Neuron (in vitro differentiated cells): ENCODE data around the gene QRFP.

Source experiments
- H2AFZ ChIP-seq: one replicate; pipeline ENCODE4 v1.6.1; 2013; ENCODE audit warnings: low read depth, mild to moderate bottlenecking, inconsistent platforms, low read length, moderate library complexity
- H3K27me3 ChIP-seq: one replicate; pipeline ENCODE4 v1.6.1; 2013; ENCODE audit warnings: low read length; ENCODE audit not compliant: insufficient read depth
- H3K36me3 ChIP-seq: one replicate; pipeline ENCODE4 v1.6.1; 2013; ENCODE audit warnings: low read length; ENCODE audit not compliant: insufficient read depth
- H3K4me1 ChIP-seq: one replicate; pipeline ENCODE4 v1.6.1; 2013; ENCODE audit warnings: low read length; ENCODE audit not compliant: insufficient read depth
- H3K4me3 ChIP-seq: 2 replicates; pipeline ENCODE4 v1.5.1; 2013; ENCODE audit warnings: mild to moderate bottlenecking, low read length, moderate library complexity
- H3K9me3 ChIP-seq: one replicate; pipeline ENCODE4 v1.6.1; 2013; ENCODE audit warnings: low read length

The QRFP gene

GRCh38 chr9:130880599-130881220 is 15.9 kb downstream of the QRFP start:
- Histone ChIP-seq H3K36me3 (peaks cover 76% of the 10 kb centered on the region), H3K4me1 (no peaks in the 10 kb centered on the region), H3K4me3 (no peak overlapping the region), H3K9me3 (no peaks in the 10 kb centered on the region), H2AFZ (no peak overlapping the region), H3K27me3 (no peaks in the 10 kb centered on the region)

- H2AFZ ChIP-seq, result no peak overlapping the region
- no peaks in the 10 kb centered on the region for H3K4me1 ChIP-seq
- H3K9me3 ChIP-seq, result no peaks in the 10 kb centered on the region
- no peaks in the 10 kb centered on the region for H3K27me3 ChIP-seq
- H3K4me3 ChIP-seq, result no peak overlapping the region
- H3K36me3 ChIP-seq, result peaks cover 74% of the 10 kb centered on the region
These were observed 16.7 kb downstream of the QRFP start for GRCh38 chr9:130879863-130880411.

- H3K36me3 ChIP-seq, result peaks cover 77% of the 10 kb centered on the region
- H3K4me1 ChIP-seq, result no peaks in the 10 kb centered on the region
- no peaks in the 10 kb centered on the region for H3K27me3 ChIP-seq
- H3K9me3 ChIP-seq, result no peaks in the 10 kb centered on the region
- H3K4me3 ChIP-seq, result no peak overlapping the region
- no peak overlapping the region for H2AFZ ChIP-seq
These were observed 18.3 kb downstream of the QRFP start for GRCh38 chr9:130878295-130878694.

GRCh38 chr9:130877300-130877699 is 19.3 kb downstream of the QRFP start:
- H3K36me3 ChIP-seq, result peaks cover 85% of the 10 kb centered on the region
- H3K9me3 ChIP-seq, result no peaks in the 10 kb centered on the region
- H2AFZ ChIP-seq, result no peak overlapping the region
- no peak overlapping the region for H3K4me3 ChIP-seq
- H3K27me3 ChIP-seq, result no peaks in the 10 kb centered on the region
- H3K4me1 ChIP-seq, result no peaks in the 10 kb centered on the region

- Histone ChIP-seq H3K4me3 (no peak overlapping the region), H3K27me3 (no peaks in the 10 kb centered on the region), H3K9me3 (no peaks in the 10 kb centered on the region), H3K4me1 (peaks cover 9% of the 10 kb centered on the region), H2AFZ (no peak overlapping the region), H3K36me3 (peaks cover 81% of the 10 kb centered on the region)
These were observed 21.8 kb downstream of the QRFP start for GRCh38 chr9:130874783-130875182.

- peaks cover 9% of the 10 kb centered on the region for H3K4me1 ChIP-seq
- H3K27me3 ChIP-seq, result no peaks in the 10 kb centered on the region
- H3K9me3 ChIP-seq, result no peaks in the 10 kb centered on the region
- H3K4me3 ChIP-seq, result no peak overlapping the region
- peaks cover 77% of the 10 kb centered on the region for H3K36me3 ChIP-seq
- no peak overlapping the region for H2AFZ ChIP-seq
These were observed 22.6 kb downstream of the QRFP start for GRCh38 chr9:130873966-130874365.

GRCh38 chr9:130872912-130873503 is 23.6 kb downstream of the QRFP start:
- Histone ChIP-seq H3K36me3 (peaks cover 73% of the 10 kb centered on the region), H3K27me3 (no peaks in the 10 kb centered on the region), H3K9me3 (no peaks in the 10 kb centered on the region), H2AFZ (no peak overlapping the region), H3K4me1 (peaks cover 9% of the 10 kb centered on the region), H3K4me3 (no peak overlapping the region)

- H3K36me3 ChIP-seq, result peaks cover 71% of the 10 kb centered on the region
- peaks cover 9% of the 10 kb centered on the region for H3K4me1 ChIP-seq
- H3K4me3 ChIP-seq, result no peak overlapping the region
- no peaks in the 10 kb centered on the region for H3K27me3 ChIP-seq
- H3K9me3 ChIP-seq, result no peaks in the 10 kb centered on the region
- H2AFZ ChIP-seq, result no peak overlapping the region
These were observed 24.1 kb downstream of the QRFP start for GRCh38 chr9:130872508-130872907.

GRCh38 chr9:130872093-130872492 is 24.5 kb downstream of the QRFP start:
- H3K36me3 ChIP-seq, result peaks cover 70% of the 10 kb centered on the region
- no peak overlapping the region for H3K4me3 ChIP-seq
- H3K4me1 ChIP-seq, result peaks cover 9% of the 10 kb centered on the region
- H3K9me3 ChIP-seq, result no peaks in the 10 kb centered on the region
- H3K27me3 ChIP-seq, result no peaks in the 10 kb centered on the region
- H2AFZ ChIP-seq, result no peak overlapping the region

- H3K4me3 ChIP-seq, result no peak overlapping the region
- H3K9me3 ChIP-seq, result no peaks in the 10 kb centered on the region
- H3K4me1 ChIP-seq, result peaks cover 9% of the 10 kb centered on the region
- H2AFZ ChIP-seq, result no peak overlapping the region
- no peaks in the 10 kb centered on the region for H3K27me3 ChIP-seq
- H3K36me3 ChIP-seq, result peaks cover 69% of the 10 kb centered on the region
These were observed 25.1 kb downstream of the QRFP start for GRCh38 chr9:130871395-130872062.

GRCh38 chr9:130870491-130871381 is 25.9 kb downstream of the QRFP start:
- Histone ChIP-seq H3K36me3 (peaks cover 69% of the 10 kb centered on the region), H3K9me3 (no peaks in the 10 kb centered on the region)

GRCh38 chr9:130869250-130869649 is 27.4 kb downstream of the QRFP start:
- Histone ChIP-seq H3K27me3 (no peaks in the 10 kb centered on the region), H3K36me3 (peaks cover 70% of the 10 kb centered on the region), H3K9me3 (no peaks in the 10 kb centered on the region), H3K4me1 (peaks cover 9% of the 10 kb centered on the region), H2AFZ (no peak overlapping the region), H3K4me3 (no peak overlapping the region)

More at GRCh38 chr9:130870491-130871381, 25.9 kb downstream of the QRFP start:
- Histone ChIP-seq H3K4me3 (no peak overlapping the region), H3K4me1 (peaks cover 9% of the 10 kb centered on the region), H2AFZ (no peak overlapping the region), H3K27me3 (no peaks in the 10 kb centered on the region)
